ENCODE data around the gene LDHD. TPM values are rescaled to one million over a fixed set of nuclear protein-coding genes. Genes with fewer than 3 reads are reported as not detected.

LDHD gene
- total and polyA plus RNA-seq, 2 of the 8 experiments (the other 6 are each of a cell fraction or from before 2014, with no cell fraction given), result 14.9 to 18.2 TPM

DNA sequence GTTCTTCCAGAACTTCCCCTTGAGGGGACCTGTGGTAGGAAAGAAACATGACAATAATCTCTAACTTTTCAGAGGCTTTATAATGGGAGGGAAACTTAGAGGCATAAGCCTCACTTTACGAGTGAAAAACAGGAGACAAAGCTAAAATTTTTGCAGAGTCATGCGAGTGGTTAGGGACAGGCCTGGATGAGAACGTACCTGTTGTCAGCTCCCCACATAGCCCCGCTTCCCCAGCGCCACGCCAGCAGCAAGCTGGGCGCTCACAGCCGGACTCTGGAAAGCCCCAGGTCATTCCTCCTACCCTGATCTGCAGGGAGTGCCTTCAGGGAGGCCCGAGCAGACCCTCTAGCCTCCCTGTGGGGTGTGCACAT is 53.6 kb downstream of the LDHD start:
- Histone ChIP-seq H2BK5ac (ENCODE audit: low read depth, low read length) (no peak overlapping the region), H4K8ac (ENCODE audit: extremely low read depth, insufficient read depth, low read length) (no peak overlapping the region), H3K36me3 (ENCODE audit: control insufficient read depth in 2 of 4, insufficient read depth in 4 of 4, low read length in 3 of 4) (no peaks in the 10 kb centered on the region), H3K79me2 (ENCODE audit: control insufficient read depth in 1 of 2, insufficient read depth in 2 of 2, low read length in 2 of 2) (peaks cover 3 to 89% of the 10 kb centered on the region in 2 experiments; a peak in 3 of 4 replicates), H4K20me1 (replicated peaks in 1 of 2; ENCODE audit: control insufficient read depth in 1 of 2, insufficient read depth in 2 of 2, low read length in 2 of 2) (peaks cover 4 to 17% of the 10 kb centered on the region in 2 experiments), H3K4me3 (ENCODE audit: extremely low read depth in 1 of 4, insufficient read depth in 2 of 4, low read depth in 3 of 4, low read length in 4 of 4) (no peak overlapping the region), H2BK120ac (replicated peaks; ENCODE audit: low read depth, low read length) (no peak overlapping the region), H3K18ac (ENCODE audit: extremely low read depth, low read length) (no peak overlapping the region), H2BK20ac (ENCODE audit: low read length) (no peak overlapping the region), H3K23me2 (ENCODE audit: low read depth, low read length) (no peaks in the 10 kb centered on the region), H3K27me3 (replicated peaks in 1 of 4; ENCODE audit: control insufficient read depth in 3 of 4, extremely low read depth in 1 of 4, insufficient read depth in 3 of 4, low read length in 3 of 4) (no peaks in the 10 kb centered on the region), H2AFZ (ENCODE audit: low read length) (no peak overlapping the region), H4K5ac (ENCODE audit: insufficient read length, low read depth, low read length) (no peak overlapping the region), H3K9me3 (ENCODE audit: insufficient read depth in 2 of 2, low read depth in 1 of 2, low read length in 1 of 2) (no peaks in the 10 kb centered on the region), H2BK15ac (ENCODE audit: low read length) (no peak overlapping the region), H4K91ac (replicated peaks; ENCODE audit: insufficient read length, low read length) (no peak overlapping the region), H3K4me2 (ENCODE audit: insufficient read depth in 1 of 2, low read depth in 2 of 2, low read length in 2 of 2) (no peak overlapping the region), H3K27ac (ENCODE audit: low read depth, low read length) (no peak overlapping the region), H2AK5ac (ENCODE audit: low read depth, low read length) (no peak overlapping the region), H3K9ac (replicated peaks in 1 of 4; ENCODE audit: extremely low read depth in 1 of 4, low read depth in 3 of 4, low read length in 3 of 4) (no peak overlapping the region), H3K56ac (replicated peaks; ENCODE audit: insufficient read length, low read depth, low read length) (no peak overlapping the region), H3K79me1 (ENCODE audit: low read depth, low read length) (peaks cover 14% of the 10 kb centered on the region), H3K23ac (ENCODE audit: insufficient read length) (no peak overlapping the region), H3K4ac (replicated peaks; ENCODE audit: insufficient read length, low read depth, low read length) (no peak overlapping the region), H3K14ac (ENCODE audit: insufficient read length) (no peak overlapping the region), H2BK12ac (ENCODE audit: low read depth, low read length) (no peak overlapping the region), H3K4me1 (replicated peaks in 1 of 4; ENCODE audit: control insufficient read depth in 3 of 4, insufficient read depth in 4 of 4, low read length in 3 of 4) (peaks cover 8 to 16% (median 8%) of the 10 kb centered on the region in 4 experiments; a peak in 6 of 7 replicates)
- ChIA-PET CTCF (ENCODE audit: partially characterized antibody) (interaction anchor here (0.7 to 4.5 kb wide), 24 partner anchors 8 to 198 kb away, joined by 3 to 25 read pairs (median 6); no protein-coding TSS in a partner anchor), POLR2A (ENCODE audit: partially characterized antibody) (interaction anchor here (0.5 to 2.0 kb wide), 4 partner anchors 9 to 49 kb away, joined by 3 to 9 read pairs (median 3); no protein-coding TSS in a partner anchor)
- no peak for TF ChIP-seq JUND (IDR thresholded peaks at IDR 0.05; ENCODE audit: low read length)
- TF ChIP-seq TEAD4 (IDR thresholded peaks at IDR 0.05; ENCODE audit: low read depth, low read length), result no peak
- peak; percentile 65; the same call in 1 of the 2 replicates for TF ChIP-seq BACH1 (IDR thresholded peaks at IDR 0.05; ENCODE audit: low read length)
- peak; percentile 59; the same call in 1 of the 2 replicates for TF ChIP-seq MAFK (IDR thresholded peaks at IDR 0.05; ENCODE audit: low read depth, low read length)
- 84% methylated on average over 9 of the region's 9 CpGs; no CpG with 5 or more reads in 1 of the 2 experiments for WGBS, 2 experiments (ENCODE audit: extremely low coverage in 1 of 2, insufficient coverage in 1 of 2, insufficient read length in 1 of 2, insufficient replicate concordance in 2 of 2, low coverage in 1 of 2, low lambda C conversion rate in 2 of 2, missing lambda C conversion rate in 1 of 2)
- FAIRE-seq (no peak), DNase-seq (ENCODE audit: low read depth in 1 of 2, low spot score in 2 of 2) (no peak)

Measured in H1 (cell line).